GM12801 (cell line): ENCODE results near the gene PCDHGA5.

Experiments
- TF ChIP-seq, protein P1 (sequence below): IDR thresholded peaks from one replicate; pipeline ENCODE4 v1.5.1; 2011; ENCODE audit warnings: control low read depth; ENCODE audit not compliant: insufficient read length; ENCODE audit errors: extremely low read depth

Gene PCDHGA5

DNA sequence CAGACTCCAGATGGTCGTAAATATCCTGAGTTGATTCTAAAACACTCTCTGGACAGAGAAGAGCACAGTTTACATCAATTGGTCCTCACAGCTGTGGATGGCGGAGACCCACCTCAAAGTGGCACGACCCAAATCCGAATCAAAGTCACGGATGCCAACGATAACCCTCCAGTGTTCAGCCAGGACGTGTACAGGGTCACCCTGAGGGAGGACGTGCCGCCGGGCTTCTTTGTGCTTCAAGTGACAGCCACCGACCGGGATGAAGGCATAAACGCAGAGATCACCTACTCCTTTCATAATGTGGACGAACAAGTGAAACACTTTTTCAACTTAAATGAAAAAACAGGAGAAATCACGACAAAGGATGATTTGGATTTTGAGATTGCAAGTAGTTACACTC, 3.3 kb upstream of the PCDHGA5 start:
- TF ChIP-seq, protein P1, sequence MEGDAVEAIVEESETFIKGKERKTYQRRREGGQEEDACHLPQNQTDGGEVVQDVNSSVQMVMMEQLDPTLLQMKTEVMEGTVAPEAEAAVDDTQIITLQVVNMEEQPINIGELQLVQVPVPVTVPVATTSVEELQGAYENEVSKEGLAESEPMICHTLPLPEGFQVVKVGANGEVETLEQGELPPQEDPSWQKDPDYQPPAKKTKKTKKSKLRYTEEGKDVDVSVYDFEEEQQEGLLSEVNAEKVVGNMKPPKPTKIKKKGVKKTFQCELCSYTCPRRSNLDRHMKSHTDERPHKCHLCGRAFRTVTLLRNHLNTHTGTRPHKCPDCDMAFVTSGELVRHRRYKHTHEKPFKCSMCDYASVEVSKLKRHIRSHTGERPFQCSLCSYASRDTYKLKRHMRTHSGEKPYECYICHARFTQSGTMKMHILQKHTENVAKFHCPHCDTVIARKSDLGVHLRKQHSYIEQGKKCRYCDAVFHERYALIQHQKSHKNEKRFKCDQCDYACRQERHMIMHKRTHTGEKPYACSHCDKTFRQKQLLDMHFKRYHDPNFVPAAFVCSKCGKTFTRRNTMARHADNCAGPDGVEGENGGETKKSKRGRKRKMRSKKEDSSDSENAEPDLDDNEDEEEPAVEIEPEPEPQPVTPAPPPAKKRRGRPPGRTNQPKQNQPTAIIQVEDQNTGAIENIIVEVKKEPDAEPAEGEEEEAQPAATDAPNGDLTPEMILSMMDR = no peak

DNA sequence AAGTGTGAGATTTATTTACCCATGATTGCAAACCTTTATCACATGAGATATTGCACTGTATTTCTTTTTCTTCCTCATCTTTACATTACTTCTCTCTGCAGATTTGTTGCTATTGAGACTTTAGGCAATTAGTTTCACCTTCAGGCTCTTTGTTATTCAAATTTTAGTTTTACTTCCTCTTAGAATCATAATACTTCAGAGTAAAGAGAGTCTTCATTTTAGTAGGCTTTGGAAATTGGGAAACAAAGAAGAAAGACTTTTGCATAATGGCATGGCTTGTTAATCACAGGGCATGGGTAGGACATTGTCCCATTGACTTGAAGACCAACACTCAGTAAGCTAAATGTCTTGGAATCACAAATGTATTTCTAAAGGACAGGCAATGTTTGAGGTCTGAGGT, 1.2 kb upstream of the PCDHGA5 start:
- TF ChIP-seq, protein P1 = no peak

GRCh38 chr5:141366016-141366896, 2.3 kb downstream of the PCDHGA5 start:
- TF ChIP-seq, protein P1 = no peak

- TF ChIP-seq, protein P1 = no peak
Measured at GRCh38 chr5:141369994-141370848, 6.3 kb downstream of the PCDHGA5 start, which contains the start of gene PCDHGB3. PCDHGB3 (plus strand) TSS chr5:141370242; CDS start chr5:141370395, 153 bp downstream.

GRCh38 chr5:141371572-141372475, 7.9 kb downstream of the PCDHGA5 start:
- TF ChIP-seq, protein P1 = no peak

GRCh38 chr5:141373673-141374317, 9.8 kb downstream of the PCDHGA5 start, which contains the start of gene PCDHGA6:
PCDHGA6 (plus strand) TSS chr5:141373891; CDS start chr5:141374084, 193 bp downstream.
- TF ChIP-seq, protein P1 = no peak
